OCI-LY1 (cell line): ENCODE data around the gene RHBDL1.
A peak's percentile ranks its signal among the peaks of the same experiment; 100 is the strongest.

Source experiments
- H2AFZ ChIP-seq: fragments of 200-600 bp; sonication (generic), shearing (Covaris generic); 2 replicates; pipeline ENCODE4 v1.6.0; 2014; ENCODE audit warnings: antibody characterized with exemption, mild to moderate bottlenecking, low read length
- H3F3A ChIP-seq: fragments of 200-600 bp; sonication (generic), shearing (Covaris generic); 2 replicates; pipeline ENCODE4 v1.6.0; 2014; ENCODE audit warnings: mild to moderate bottlenecking, antibody characterized with exemption, low read length, moderate library complexity; ENCODE audit not compliant: insufficient read depth
- H3K27ac ChIP-seq: fragments of 200-600 bp; sonication (generic); 2 replicates; pipeline ENCODE4 v1.5.1; 2014; ENCODE audit warnings: low read length, mixed run types, mild to moderate bottlenecking, low read depth; ENCODE audit not compliant: poor library complexity, severe bottlenecking
- H3K27me3 ChIP-seq: fragments of 200-600 bp; sonication (generic); 2 replicates; pipeline ENCODE4 v1.6.0; 2014; ENCODE audit warnings: antibody characterized with exemption, mild to moderate bottlenecking, low read length, moderate library complexity; ENCODE audit not compliant: insufficient read depth
- H3K36me3 ChIP-seq: fragments of 200-600 bp; sonication (generic); 2 replicates; pipeline ENCODE4 v1.6.1; 2014; ENCODE audit warnings: mild to moderate bottlenecking, antibody characterized with exemption, low read length, moderate library complexity, mixed read lengths; ENCODE audit not compliant: insufficient read depth
- H3K4me1 ChIP-seq: fragments of 200-600 bp; sonication (generic); 2 replicates; pipeline ENCODE4 v1.5.1; 2014; ENCODE audit warnings: mild to moderate bottlenecking, low read length, moderate library complexity; ENCODE audit not compliant: insufficient read depth, severe bottlenecking
- H3K4me2 ChIP-seq: fragments of 200-600 bp; sonication (generic), shearing (Covaris generic); 2 replicates; pipeline ENCODE4 v1.6.1; 2014; ENCODE audit warnings: low read length
- H3K4me3 ChIP-seq: fragments of 200-600 bp; sonication (generic); 2 replicates; pipeline ENCODE4 v1.5.1; 2014; ENCODE audit warnings: low read length, low read depth, mild to moderate bottlenecking, mixed read lengths; ENCODE audit not compliant: poor library complexity, severe bottlenecking
- H3K79me2 ChIP-seq: fragments of 200-600 bp; shearing (Covaris generic); 2 replicates; pipeline ENCODE4 v1.6.1; 2016; ENCODE audit warnings: mixed run types, low read length, mixed read lengths; ENCODE audit not compliant: insufficient read depth
- H3K9ac ChIP-seq: fragments of 200-600 bp; sonication (generic), shearing (Covaris generic); 2 replicates; pipeline ENCODE4 v1.6.1; 2014; ENCODE audit warnings: mild to moderate bottlenecking, low read length, mixed read lengths
- H3K9me2 ChIP-seq: fragments of 200-600 bp; sonication (generic), shearing (Covaris generic); 2 replicates; pipeline ENCODE4 v1.6.1; 2014; ENCODE audit warnings: low read depth, mild to moderate bottlenecking, low read length, mixed read lengths
- H3K9me3 ChIP-seq: fragments of 200-600 bp; shearing (Covaris generic); 2 replicates; pipeline ENCODE4 v1.6.1; 2014; ENCODE audit warnings: low read length, mixed read lengths
- H4K20me1 ChIP-seq: fragments of 200-600 bp; sonication (generic), shearing (Covaris generic); 2 replicates; pipeline ENCODE4 v1.6.0; 2016; ENCODE audit warnings: mild to moderate bottlenecking, low read length; ENCODE audit not compliant: insufficient read depth
- CTCF ChIP-seq: fragments of 200-600 bp; sonication (generic), shearing (Covaris generic); IDR thresholded peaks from 2 replicates; pipeline ENCODE4 v1.5.1; 2017; ENCODE audit warnings: mild to moderate bottlenecking, antibody characterized with exemption, low read length, moderate library complexity, mixed read lengths
- EZH2 ChIP-seq: fragments of 200-600 bp; sonication (generic), shearing (Covaris generic); IDR thresholded peaks from 2 replicates; pipeline ENCODE4 v1.8.0; 2017; ENCODE audit warnings: borderline replicate concordance, mixed run types, mild to moderate bottlenecking, antibody characterized with exemption, low read length, moderate library complexity, mixed read lengths

RHBDL1 gene

GRCh38 chr16:634051-634670, 41.3 kb upstream of the RHBDL1 start:
- H3K36me3 ChIP-seq = no peaks in the 10 kb centered on the region
- H3K9me2 ChIP-seq = no peaks in the 10 kb centered on the region
- H3K9ac ChIP-seq = no peak overlapping the region
- no peaks in the 10 kb centered on the region for H3K79me2 ChIP-seq
- no peak overlapping the region for H3K27ac ChIP-seq
- H3K9me3 ChIP-seq = no peaks in the 10 kb centered on the region
- no peaks in the 10 kb centered on the region for H3F3A ChIP-seq
- no peak overlapping the region for H2AFZ ChIP-seq
- no peaks in the 10 kb centered on the region for H4K20me1 ChIP-seq
- H3K4me3 ChIP-seq = no peak overlapping the region
- no peak overlapping the region for H3K4me2 ChIP-seq
- H3K27me3 ChIP-seq = no peaks in the 10 kb centered on the region; the same call in 1 of the 2 replicates
- H3K4me1 ChIP-seq = peaks cover 19% of the 10 kb centered on the region
- TF ChIP-seq EZH2 (no peak), CTCF (no peak)

- Histone ChIP-seq H3K27ac (no peak overlapping the region), H2AFZ (no peak overlapping the region), H3K9me3 (no peaks in the 10 kb centered on the region), H3K79me2 (no peaks in the 10 kb centered on the region), H3K4me1 (peaks cover 22% of the 10 kb centered on the region), H3K9ac (peak overlapping the region; percentile 78; the same call in 1 of the 2 replicates), H3K9me2 (no peaks in the 10 kb centered on the region), H4K20me1 (no peaks in the 10 kb centered on the region), H3F3A (no peaks in the 10 kb centered on the region), H3K4me2 (peak overlapping the region; percentile 84), H3K4me3 (peak overlapping the region; percentile 78), H3K27me3 (no peaks in the 10 kb centered on the region; the same call in 1 of the 2 replicates), H3K36me3 (no peaks in the 10 kb centered on the region)
- TF ChIP-seq EZH2 (no peak), CTCF (no peak)
Observed at GRCh38 chr16:634996-635395, 40.5 kb upstream of the RHBDL1 start.

GRCh38 chr16:635573-636205, 39.8 kb upstream of the RHBDL1 start:
- H3K4me3 ChIP-seq = peak overlapping the region; percentile 78
- H3K79me2 ChIP-seq = no peaks in the 10 kb centered on the region
- no peaks in the 10 kb centered on the region for H4K20me1 ChIP-seq
- peak overlapping the region; percentile 78 for H3K9ac ChIP-seq
- H3K9me3 ChIP-seq = no peaks in the 10 kb centered on the region
- no peak for TF ChIP-seq CTCF
- TF ChIP-seq EZH2 = no peak
- no peaks in the 10 kb centered on the region for H3K36me3 ChIP-seq
- H3K27me3 ChIP-seq = no peaks in the 10 kb centered on the region; the same call in 1 of the 2 replicates
- no peak overlapping the region for H2AFZ ChIP-seq
- H3K4me1 ChIP-seq = peaks cover 26% of the 10 kb centered on the region
- H3F3A ChIP-seq = no peaks in the 10 kb centered on the region
- H3K4me2 ChIP-seq = peak overlapping the region; percentile 84
- H3K9me2 ChIP-seq = no peaks in the 10 kb centered on the region
- H3K27ac ChIP-seq = no peak overlapping the region
